ENCODE data around the gene NFE2. TPM values are rescaled to one million over a fixed set of nuclear protein-coding genes. Genes with fewer than 3 reads are reported as not detected.
"Not testable (repeated sequence)": the region's sequence is repeated elsewhere in the genome, so short reads cannot be mapped to it uniquely, and the experiment has no call there.

NFE2 gene
- total RNA-seq, 1 donor from 2014 or later = not detected

DNA sequence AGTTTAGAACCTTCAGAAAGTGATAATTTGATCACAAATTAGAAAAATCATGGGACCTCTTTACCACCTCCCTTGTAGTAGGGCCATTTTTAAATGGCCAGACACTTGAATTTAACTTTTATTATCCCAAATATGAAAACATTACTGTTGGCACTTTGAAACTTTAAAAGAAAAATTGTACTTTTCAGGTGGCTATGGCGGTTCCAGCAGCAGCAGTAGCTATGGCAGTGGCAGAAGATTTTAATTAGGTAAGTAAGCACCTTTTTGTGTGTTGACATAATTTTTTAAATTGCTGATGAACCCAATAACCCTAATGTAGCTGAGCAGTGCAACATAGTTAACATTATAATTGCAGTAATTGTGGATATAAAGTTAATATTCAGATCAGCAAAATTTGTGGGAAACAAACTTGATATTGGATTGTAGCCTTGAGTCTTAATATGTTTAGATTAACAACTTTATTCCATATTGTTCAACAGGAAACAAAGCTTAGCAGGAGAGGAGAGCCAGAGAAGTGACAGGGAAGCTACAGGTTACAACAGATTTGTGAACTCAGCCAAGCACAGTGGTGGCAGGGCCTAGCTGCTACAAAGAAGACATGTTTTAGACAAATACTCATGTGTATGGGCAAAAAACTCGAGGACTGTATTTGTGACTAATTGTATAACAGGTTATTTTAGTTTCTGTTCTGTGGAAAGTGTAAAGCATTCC, 16.6 kb downstream of the NFE2 start:
- not testable (repeated sequence) for DNase-seq (ENCODE audit: low read depth in 2 of 2)

DNA sequence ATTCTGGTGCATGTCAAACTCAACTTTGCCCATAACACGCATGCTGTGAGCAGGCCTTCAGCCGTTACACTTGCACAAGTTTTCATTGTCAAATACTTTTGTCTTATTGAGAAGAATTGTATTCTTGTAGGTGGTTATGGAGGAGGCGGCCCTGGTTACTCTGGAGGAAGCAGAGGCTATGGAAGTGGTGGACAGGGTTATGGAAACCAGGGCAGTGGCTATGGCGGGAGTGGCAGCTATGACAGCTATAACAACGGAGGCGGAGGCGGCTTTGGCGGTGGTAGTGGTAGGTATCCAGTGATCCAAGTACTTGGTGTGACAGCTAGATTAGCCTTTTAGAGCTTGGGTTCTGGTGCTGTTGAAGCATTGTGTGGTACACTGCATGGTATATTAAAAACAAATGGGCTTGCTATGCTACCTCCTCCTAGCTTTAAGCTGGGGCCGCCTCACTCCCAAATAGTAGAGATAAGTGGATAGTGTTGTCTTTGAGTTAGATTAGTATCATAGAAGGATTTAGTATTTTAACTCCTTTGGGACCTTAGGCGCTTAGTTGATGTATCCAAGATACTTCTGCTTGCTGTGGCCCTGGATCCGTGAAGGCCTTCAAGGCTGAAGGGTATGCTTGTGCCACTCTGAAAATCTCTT, 17.7 kb downstream of the NFE2 start:
- no peak for DNase-seq (ENCODE audit: low read depth in 2 of 2)

GRCh38 chr12:54281694-54282093, 19.1 kb downstream of the NFE2 start:
- DNase-seq (ENCODE audit: low read depth in 2 of 2) = not testable (repeated sequence)

DNA sequence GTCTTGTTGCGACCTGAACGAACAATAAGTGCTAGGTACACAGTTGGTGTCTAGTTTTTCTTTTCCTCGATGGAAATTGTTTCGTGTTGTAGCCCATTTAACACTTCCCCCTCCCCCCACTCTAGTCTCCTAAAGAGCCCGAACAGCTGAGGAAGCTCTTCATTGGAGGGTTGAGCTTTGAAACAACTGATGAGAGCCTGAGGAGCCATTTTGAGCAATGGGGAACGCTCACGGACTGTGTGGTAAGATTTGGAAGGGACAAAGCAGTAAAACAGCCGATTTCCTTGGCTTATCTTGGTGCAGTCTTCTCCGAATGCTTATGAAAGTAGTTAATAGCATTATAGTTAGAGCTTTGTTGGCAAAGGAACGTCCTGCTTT, 19.6 kb downstream of the NFE2 start:
- not testable (repeated sequence) for DNase-seq (ENCODE audit: low read depth in 2 of 2)

GRCh38 chr12:54280468-54281260, 20.2 kb downstream of the NFE2 start, which contains the start of gene HNRNPA1:
HNRNPA1 (plus strand) TSS chr12:54280726; CDS start chr12:54280808, 82 bp downstream.
- peak; percentile 100 for DNase-seq (ENCODE audit: low read depth in 2 of 2)

- peak; percentile 99 to 100 for DNase-seq (ENCODE audit: low read depth in 2 of 2)
Measured at GRCh38 chr12:54279632-54280467, 21.0 kb downstream of the NFE2 start, which contains the start of gene CBX5. CBX5 (minus strand) TSS chr12:54280122; CDS start chr12:54257650, 22,472 bp downstream.

GRCh38 chr12:54279227-54279631, 21.6 kb downstream of the NFE2 start:
- no peak for DNase-seq (ENCODE audit: low read depth in 2 of 2)

GRCh38 chr12:54277823-54278276, 23.0 kb downstream of the NFE2 start:
- peak in 1 of 2 donors; percentile 22 for DNase-seq (ENCODE audit: low read depth in 2 of 2)

- no peak for DNase-seq (ENCODE audit: low read depth in 2 of 2)
Measured at GRCh38 chr12:54276368-54276767, 24.4 kb downstream of the NFE2 start.

DNA sequence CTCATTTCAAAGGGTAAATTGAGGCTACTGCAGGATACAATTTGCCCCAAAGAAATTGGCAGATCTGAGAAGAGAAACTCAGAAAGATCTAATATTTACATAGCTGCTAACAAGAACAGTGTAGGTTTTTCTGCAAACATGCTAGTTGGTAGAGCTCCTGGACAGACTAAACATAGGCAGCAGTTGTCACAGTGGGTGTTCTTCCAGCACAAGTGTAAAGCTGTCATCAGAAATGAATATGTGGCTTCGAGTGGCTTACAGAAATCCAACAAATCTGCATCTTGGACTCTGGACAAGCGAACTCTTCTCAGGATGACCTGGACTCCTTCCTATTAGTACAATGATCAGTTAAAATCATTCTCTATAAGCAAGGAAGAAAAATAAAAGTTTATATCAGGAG, 26.8 kb downstream of the NFE2 start:
- DNase-seq (ENCODE audit: low read depth in 2 of 2) = no peak

DNA sequence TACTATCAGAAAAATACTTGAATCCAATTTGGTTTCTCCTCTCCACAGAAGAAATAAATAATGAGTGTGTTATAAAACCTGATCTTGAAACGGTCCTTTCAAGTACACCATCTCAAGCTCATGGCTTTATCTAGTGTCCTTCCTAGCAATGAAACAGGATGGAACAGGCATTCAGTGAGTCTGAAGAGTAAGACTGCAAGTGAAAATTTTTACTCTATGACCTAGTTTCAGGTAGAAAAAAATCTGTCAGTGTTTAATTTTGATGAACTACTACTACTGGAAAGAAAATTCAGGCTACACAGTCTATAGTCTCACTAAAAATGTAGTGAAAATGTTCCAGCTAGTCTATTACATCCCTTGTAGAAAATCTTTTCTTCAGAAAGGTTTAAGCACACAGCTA, 28.6 kb downstream of the NFE2 start:
- no peak for DNase-seq (ENCODE audit: low read depth in 2 of 2)

GRCh38 chr12:54270345-54270744, 30.5 kb downstream of the NFE2 start:
- DNase-seq (ENCODE audit: low read depth in 2 of 2) = no peak

DNA sequence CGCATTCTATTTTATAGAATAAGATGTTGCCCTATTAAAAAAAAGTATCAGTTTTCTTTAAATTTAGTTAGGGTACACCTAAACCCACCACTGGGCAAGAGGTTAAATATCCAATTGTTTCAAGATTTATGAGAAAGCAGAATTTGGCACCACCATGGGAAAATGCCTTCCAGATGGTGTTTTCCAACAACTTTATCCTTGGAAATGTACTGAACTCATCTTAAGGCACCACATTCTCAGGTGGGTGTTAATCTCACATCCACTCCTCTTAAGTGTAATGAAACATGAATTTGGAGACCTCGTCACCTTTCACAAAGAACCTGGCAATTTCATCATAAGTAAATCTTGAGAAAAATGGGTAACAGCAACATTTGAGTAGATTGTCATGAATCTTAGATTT, 34.0 kb downstream of the NFE2 start:
- DNase-seq (ENCODE audit: low read depth in 2 of 2) = no peak

GRCh38 chr12:54265364-54265812, 35.4 kb downstream of the NFE2 start:
- no peak for DNase-seq (ENCODE audit: low read depth in 2 of 2)

DNA sequence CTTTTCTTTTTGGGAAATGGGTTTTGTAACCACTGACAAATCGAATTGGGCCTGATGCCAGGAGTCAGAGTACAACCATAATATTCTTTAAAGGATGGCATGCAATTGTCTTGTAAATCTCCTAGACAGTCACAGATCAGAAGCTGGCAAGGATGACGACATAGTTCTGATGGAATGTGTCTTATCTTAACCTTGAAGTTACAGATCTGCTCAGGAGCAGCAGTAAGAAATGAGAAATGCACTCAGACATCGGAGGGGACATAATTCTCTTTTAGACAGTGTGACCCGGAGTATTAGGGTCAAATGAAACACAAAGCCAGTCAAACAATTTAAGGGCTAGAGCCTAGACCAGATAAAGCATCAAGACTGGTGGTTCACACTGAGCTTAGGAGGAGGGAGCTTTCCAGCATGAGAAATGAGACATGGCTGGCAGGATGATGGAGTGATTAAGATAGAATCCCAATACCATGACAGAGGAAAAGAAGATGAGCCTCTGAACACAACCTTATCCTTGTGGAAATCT, 38.4 kb downstream of the NFE2 start:
- peak in 1 of 2 donors; percentile 36 for DNase-seq (ENCODE audit: low read depth in 2 of 2)

DNA sequence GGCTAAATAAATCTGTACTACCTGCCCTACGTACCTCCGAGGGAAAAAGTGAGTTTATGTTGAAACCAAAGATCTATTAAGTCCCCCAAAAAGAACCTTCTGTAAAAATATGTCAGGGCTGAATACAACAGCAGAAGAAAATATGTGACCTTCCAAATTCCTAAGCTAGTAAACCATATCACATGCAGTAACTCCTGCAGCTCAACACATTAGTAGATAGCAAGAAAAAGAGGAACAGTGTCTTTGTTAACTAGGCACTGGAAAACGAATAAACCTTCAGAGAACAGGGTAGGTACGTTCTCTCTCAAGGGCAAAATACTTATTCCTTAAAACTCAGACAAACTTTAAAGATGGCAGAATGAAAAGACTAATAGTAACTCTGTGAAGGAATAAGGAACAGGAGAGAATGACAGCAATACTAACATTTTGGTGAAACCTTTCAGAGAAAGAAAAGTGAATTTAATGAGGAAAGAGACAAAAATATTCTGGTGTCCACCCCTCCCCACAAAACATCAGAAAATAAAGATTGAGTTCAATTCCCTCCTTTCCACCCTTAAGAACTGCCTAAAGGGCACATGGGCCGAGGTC, 38.9 kb downstream of the NFE2 start:
- no peak for DNase-seq (ENCODE audit: low read depth in 2 of 2)

- peak; percentile 84 to 89 for DNase-seq (ENCODE audit: low read depth in 2 of 2)
Measured at GRCh38 chr12:54259194-54260011, 41.4 kb downstream of the NFE2 start.

- DNase-seq (ENCODE audit: low read depth in 2 of 2) = no peak
Measured at GRCh38 chr12:54258201-54258681, 42.6 kb downstream of the NFE2 start.

GRCh38 chr12:54257332-54257731, 43.5 kb downstream of the NFE2 start:
- no peak for DNase-seq (ENCODE audit: low read depth in 2 of 2)

Measured in dermis microvascular lymphatic vessel endothelial cell (primary cell).